ENCODE results near the gene IHH. TPM values are rescaled to one million over a fixed set of nuclear protein-coding genes. Genes with fewer than 3 reads are reported as not detected.

IHH gene
- total RNA-seq: not detected

- Histone ChIP-seq H3K27me3 (peaks cover 21 to 42% of the 10 kb centered on the region in 2 donors), H3K36me3 (no peaks in the 10 kb centered on the region), H3K27ac (no peak within 1 kb of the TSS), H3K9me3 (no peaks in the 10 kb centered on the region), H3K4me1 (peaks cover 0 to 38% of the 10 kb centered on the region in 2 donors), H3K4me3 (peak within 1 kb of the TSS in 1 of 2 donors; percentile 33)
- TF ChIP-seq CTCF (IDR thresholded peaks at IDR 0.05): no peak
- DNase-seq (ENCODE audit: low spot score): no peak
Observed at GRCh38 chr2:219060821-219061791, at the start of gene IHH. Gene IHH (minus strand): TSS chr2:219060921. CDS start chr2:219060467, 454 bp downstream.

GRCh38 chr2:219109471-219109870, 48.8 kb upstream of the IHH start:
- no peak for TF ChIP-seq CTCF (IDR thresholded peaks at IDR 0.05)
- Histone ChIP-seq H3K9me3 (no peaks in the 10 kb centered on the region), H3K27me3 (no peaks in the 10 kb centered on the region), H3K4me3 (no peak overlapping the region), H3K36me3 (no peaks in the 10 kb centered on the region), H3K4me1 (peaks cover 0 to 17% of the 10 kb centered on the region in 2 donors), H3K27ac (no peak overlapping the region)
- DNase-seq (ENCODE audit: low spot score): no peak

- no peaks in the 10 kb centered on the region for H3K27me3 ChIP-seq
- H3K4me1 ChIP-seq: peaks cover 0 to 17% of the 10 kb centered on the region in 2 donors
- H3K27ac ChIP-seq: no peak overlapping the region
- H3K9me3 ChIP-seq: no peaks in the 10 kb centered on the region
- no peak for DNase-seq (ENCODE audit: low spot score)
- H3K36me3 ChIP-seq: no peaks in the 10 kb centered on the region
- TF ChIP-seq CTCF (IDR thresholded peaks at IDR 0.05): no peak
- H3K4me3 ChIP-seq: no peak overlapping the region
Observed at GRCh38 chr2:219107758-219108157, 47.0 kb upstream of the IHH start.

- Histone ChIP-seq H3K4me3 (no peak overlapping the region), H3K27ac (no peak overlapping the region), H3K4me1 (peaks cover 0 to 17% of the 10 kb centered on the region in 2 donors), H3K36me3 (no peaks in the 10 kb centered on the region), H3K9me3 (no peaks in the 10 kb centered on the region), H3K27me3 (no peaks in the 10 kb centered on the region)
- TF ChIP-seq CTCF (IDR thresholded peaks at IDR 0.05): no peak
- DNase-seq (ENCODE audit: low spot score): no peak
Observed at GRCh38 chr2:219106251-219106650, 45.5 kb upstream of the IHH start.

GRCh38 chr2:219104107-219105035, 43.6 kb upstream of the IHH start:
- peak in 1 of 2 donors; percentile 68 for TF ChIP-seq CTCF (IDR thresholded peaks at IDR 0.05)
- Histone ChIP-seq H3K9me3 (no peaks in the 10 kb centered on the region), H3K4me3 (no peak overlapping the region), H3K36me3 (no peaks in the 10 kb centered on the region), H3K27ac (no peak overlapping the region), H3K27me3 (no peaks in the 10 kb centered on the region), H3K4me1 (peaks cover 0 to 17% of the 10 kb centered on the region in 2 donors)
- DNase-seq (ENCODE audit: low spot score): no peak

Measured in right atrium auricular region (tissue), 2 donors.